HEK293 (cell line): ENCODE measurements around the gene ZNF214.

Experiments used
- CTCF ChIP-seq: fragments of 450-650 bp; formaldehyde crosslinking; IDR thresholded peaks from 2 replicates; pipeline ENCODE4 v1.5.1; 2016; ENCODE audit warnings: missing biosample characterization, missing genetic modification characterization
- GLIS2 ChIP-seq: fragments of 450-650 bp; formaldehyde crosslinking; IDR thresholded peaks from 2 replicates; pipeline ENCODE4 v1.5.1; 2016; ENCODE audit warnings: missing biosample characterization, missing genetic modification characterization
- KLF1 ChIP-seq: fragments of 450-650 bp; formaldehyde crosslinking; IDR thresholded peaks from 2 replicates; pipeline ENCODE4 v1.5.1; 2016; ENCODE audit warnings: missing biosample characterization, missing genetic modification characterization
- KLF16 ChIP-seq: fragments of 450-650 bp; formaldehyde crosslinking; IDR thresholded peaks from 2 replicates; pipeline ENCODE4 v1.5.1; 2017; ENCODE audit warnings: missing biosample characterization, missing genetic modification characterization
- YY1 ChIP-seq: fragments of 450-650 bp; formaldehyde crosslinking; IDR thresholded peaks from 2 replicates; pipeline ENCODE4 v1.5.1; 2018; ENCODE audit warnings: missing biosample characterization, missing genetic modification characterization
- ZBTB26 ChIP-seq: fragments of 450-650 bp; formaldehyde crosslinking; optimal IDR thresholded peaks from 2 replicates; pipeline ENCODE3; 2016; ENCODE audit warnings: missing biosample characterization, mild to moderate bottlenecking, missing genetic modification characterization
- ZFP41 ChIP-seq: fragments of 450-650 bp; formaldehyde crosslinking; IDR thresholded peaks from 2 replicates; pipeline ENCODE4 v1.5.1; 2016; ENCODE audit warnings: missing biosample characterization, missing genetic modification characterization, borderline replicate concordance
- ZNF140 ChIP-seq: fragments of 450-650 bp; formaldehyde crosslinking; IDR thresholded peaks from 2 replicates; pipeline ENCODE4 v1.5.1; 2016; ENCODE audit warnings: missing biosample characterization, missing genetic modification characterization
- ZNF366 ChIP-seq: fragments of 450-650 bp; formaldehyde crosslinking; conservative IDR thresholded peaks from 2 replicates; pipeline ENCODE4 v1.5.1; 2016; ENCODE audit warnings: missing biosample characterization, missing genetic modification characterization
- ZNF398 ChIP-seq: fragments of 450-650 bp; formaldehyde crosslinking; IDR thresholded peaks from 2 replicates; pipeline ENCODE4 v1.5.1; 2017; ENCODE audit warnings: missing biosample characterization, missing genetic modification characterization
- ZNF423 ChIP-seq: fragments of 450-650 bp; formaldehyde crosslinking; IDR thresholded peaks from 2 replicates; pipeline ENCODE4 v1.5.1; 2016; ENCODE audit warnings: missing biosample characterization, missing genetic modification characterization
- ZNF670 ChIP-seq: fragments of 450-650 bp; formaldehyde crosslinking; IDR thresholded peaks from 2 replicates; pipeline ENCODE4 v1.5.1; 2016; ENCODE audit warnings: missing biosample characterization, missing genetic modification characterization, low read depth

GRCh38 chr11:7046474-7047175 lies 26.5 kb upstream of the ZNF214 start:
- TF ChIP-seq ZNF366 (no peak), ZNF670 (tag by site-specific recombination) (no peak), ZBTB26 (tag by site-specific recombination) (no peak), CTCF (tag by site-specific recombination) (no peak), YY1 (no peak), ZFP41 (tag by site-specific recombination) (no peak), GLIS2 (tag by site-specific recombination) (no peak), ZNF423 (tag by site-specific recombination) (no peak), KLF16 (no peak), KLF1 (tag by site-specific recombination) (no peak), ZNF140 (tag by site-specific recombination) (no peak), ZNF398 (no peak)
